ENCODE measurements around the gene ORAI3.
A peak's percentile ranks its signal among the peaks of the same experiment; 100 is the strongest.

ORAI3 gene

GRCh38 chr16:30947859-30948666 is 805 bp upstream of the ORAI3 start:
- DNase-seq, result no peak

- no peak for DNase-seq
These were observed 1.0 kb downstream of the ORAI3 start for GRCh38 chr16:30949650-30950515.

GRCh38 chr16:30950516-30951065 is 1.7 kb downstream of the ORAI3 start:
- DNase-seq, result no peak

- DNase-seq, result no peak
These were observed 2.3 kb downstream of the ORAI3 start for GRCh38 chr16:30951193-30951592.

- DNase-seq, result no peak
These were observed 2.9 kb downstream of the ORAI3 start for GRCh38 chr16:30951750-30952149.

- no peak for DNase-seq
These were observed 4.2 kb downstream of the ORAI3 start for GRCh38 chr16:30953111-30953510.

- no peak for DNase-seq
These were observed 4.8 kb downstream of the ORAI3 start for GRCh38 chr16:30953511-30954124.

- no peak for DNase-seq
These were observed 6.1 kb downstream of the ORAI3 start for GRCh38 chr16:30954993-30955392.

- peak; percentile 62 for DNase-seq
These were observed 8.0 kb downstream of the ORAI3 start for GRCh38 chr16:30956601-30957455.

GRCh38 chr16:30957456-30958174 is 8.7 kb downstream of the ORAI3 start, which contains the start of gene SETD1A:
Gene SETD1A, plus strand, starts transcription at chr16:30957754. Its CDS starts 978 bp downstream, at chr16:30958732.
- peak; percentile 89 for DNase-seq

GRCh38 chr16:30958175-30959079 is 9.6 kb downstream of the ORAI3 start:
- DNase-seq, result no peak

- DNase-seq, result no peak
These were observed 12.5 kb downstream of the ORAI3 start for GRCh38 chr16:30961384-30961783.

- no peak for DNase-seq
These were observed 15.2 kb downstream of the ORAI3 start for GRCh38 chr16:30963925-30964511.

- no peak for DNase-seq
These were observed 15.8 kb downstream of the ORAI3 start for GRCh38 chr16:30964574-30965226.

- no peak for DNase-seq
These were observed 16.6 kb downstream of the ORAI3 start for GRCh38 chr16:30965436-30965835.

GRCh38 chr16:30966033-30966619 is 17.3 kb downstream of the ORAI3 start:
- no peak for DNase-seq

- DNase-seq, result no peak
These were observed 18.9 kb downstream of the ORAI3 start for GRCh38 chr16:30967795-30968194.

- no peak for DNase-seq
These were observed 20.5 kb downstream of the ORAI3 start for GRCh38 chr16:30969246-30969842.

Data from activated gamma-delta T cell (primary cell).